Fibroblast of upper back skin (primary cell): Measurements from ENCODE around the gene NEDD9.

Experiments used
- DNase-seq: peaks from one replicate; pipeline ENCODE4 v3.0.0-alpha.2; 2013

NEDD9 gene

DNA sequence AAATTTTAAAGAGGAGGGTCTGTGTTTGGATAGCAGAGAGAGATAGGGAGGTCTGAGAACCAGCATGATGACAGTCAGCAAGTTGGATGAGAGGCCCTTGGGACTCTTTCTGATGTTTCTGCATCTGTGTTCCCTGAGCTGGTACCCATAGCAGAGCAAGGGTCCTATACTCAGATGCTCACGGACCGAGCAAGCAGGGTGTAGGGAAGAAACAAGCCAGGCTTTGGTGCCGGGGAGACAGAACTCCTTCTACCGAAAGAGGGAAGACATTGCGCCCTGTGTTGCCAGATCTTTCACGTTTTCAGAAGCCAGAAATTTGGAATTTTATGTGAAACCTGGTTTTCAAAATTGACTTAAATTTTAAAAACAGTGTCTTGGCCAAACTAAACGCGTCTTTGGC lies 34.6 kb downstream of the NEDD9 start:
- no peak for DNase-seq

DNA sequence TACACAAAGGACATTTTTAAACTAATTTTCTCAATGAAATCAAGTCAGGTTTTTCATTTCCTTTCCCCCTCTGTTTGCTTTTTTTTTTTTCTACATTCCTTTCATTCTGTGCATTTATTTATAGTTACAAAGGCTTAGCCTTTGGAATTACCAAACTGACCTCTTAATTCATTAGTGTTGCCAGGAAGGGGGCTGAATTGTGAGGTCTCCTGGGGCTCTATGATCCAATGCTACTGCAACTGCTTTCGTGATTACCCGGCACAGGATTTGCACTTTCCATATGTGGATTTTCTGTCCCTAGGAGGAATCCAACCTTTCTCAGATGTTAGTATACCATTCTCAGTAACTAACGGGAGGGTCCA lies 35.3 kb downstream of the NEDD9 start:
- DNase-seq = peak; percentile 98

DNA sequence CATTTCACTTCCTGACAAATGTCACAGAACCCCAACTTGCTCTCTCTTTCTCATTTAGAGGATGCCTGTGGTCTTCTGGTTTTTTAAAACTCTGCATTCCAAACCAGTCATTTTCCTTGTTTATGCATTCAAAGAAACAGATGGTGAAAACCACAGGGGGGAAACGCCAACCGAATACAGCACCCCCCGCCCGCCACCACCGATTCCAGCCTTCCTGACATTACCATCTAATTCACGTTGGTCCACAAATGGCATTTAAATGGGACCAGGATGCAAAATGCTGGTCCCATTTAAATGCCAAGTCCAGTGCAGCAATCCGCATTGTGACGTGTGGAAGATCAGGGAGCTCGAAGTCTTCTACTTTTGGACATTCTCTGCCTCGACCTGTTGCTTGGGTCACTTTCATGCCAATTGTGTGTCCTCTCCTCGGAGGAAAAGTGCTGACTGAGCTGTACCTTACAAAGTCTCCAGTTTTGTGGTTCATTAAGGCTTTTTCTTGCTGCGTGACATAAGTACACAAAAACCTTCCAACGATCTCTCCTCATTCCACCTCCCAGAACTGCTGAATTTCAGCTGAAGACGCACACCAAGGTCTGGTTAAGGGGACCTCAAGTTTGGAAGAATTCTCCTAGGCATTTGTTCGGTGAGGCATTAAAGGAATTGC lies 35.8 kb downstream of the NEDD9 start:
- DNase-seq = peak; percentile 96

DNA sequence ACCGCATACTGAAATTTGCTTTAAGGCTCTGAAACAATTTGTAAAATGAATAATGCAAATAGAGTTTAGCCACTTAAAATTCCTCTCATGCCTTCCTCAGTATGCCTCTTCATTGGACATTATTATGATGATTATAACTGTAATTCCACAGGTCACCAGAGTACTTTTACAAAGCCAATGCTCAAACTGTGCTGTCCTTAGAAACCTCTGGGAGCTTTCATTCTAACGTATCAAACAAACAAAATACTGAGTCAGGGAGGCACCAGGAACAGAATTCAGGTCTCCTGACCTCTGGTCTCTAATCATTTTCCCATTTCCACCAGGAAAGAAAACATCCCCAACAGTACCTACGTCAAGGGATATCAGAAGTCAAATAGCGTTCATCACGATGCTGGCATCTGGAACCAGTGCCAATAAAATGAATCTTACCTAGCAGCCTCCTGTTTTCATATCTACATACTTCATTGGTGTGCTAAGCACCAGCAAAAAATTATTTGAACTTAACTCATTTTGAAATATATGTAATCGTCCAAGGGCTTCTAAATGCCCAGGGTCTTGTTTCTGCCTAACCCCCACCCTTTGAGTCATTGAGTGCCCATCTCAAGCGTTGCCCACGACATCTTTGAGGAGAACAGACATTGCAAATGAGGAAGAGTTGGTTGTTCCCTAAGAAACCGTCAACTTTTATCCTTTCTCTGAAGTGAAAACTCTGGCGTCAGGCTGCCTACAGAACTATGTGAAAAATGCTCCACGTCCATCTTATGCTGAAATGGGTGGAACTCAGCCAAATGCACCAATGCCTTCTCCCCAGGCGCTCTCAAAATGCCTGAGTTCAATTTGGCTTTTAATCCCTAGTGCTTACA lies 37.9 kb downstream of the NEDD9 start:
- peak; percentile 93 for DNase-seq

DNA sequence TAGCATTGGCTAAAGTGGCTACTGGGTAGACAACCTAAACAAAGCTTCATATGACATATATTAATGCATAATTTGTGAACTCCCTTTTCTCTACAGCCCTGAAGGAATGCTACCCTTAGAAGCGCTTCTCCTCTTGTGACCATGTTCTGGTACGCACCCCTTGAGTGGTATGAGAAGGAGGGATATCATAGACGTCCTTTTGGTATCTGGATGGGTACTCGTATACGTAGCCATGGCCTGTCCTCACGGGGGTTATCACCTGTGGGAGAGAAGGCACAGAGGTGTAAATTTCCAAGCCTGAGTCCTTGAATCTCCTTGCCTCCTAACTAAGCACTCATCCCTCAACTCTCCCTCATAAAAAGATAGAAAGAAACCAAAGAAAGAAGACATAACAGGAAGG lies 39.0 kb downstream of the NEDD9 start:
- DNase-seq = no peak

DNA sequence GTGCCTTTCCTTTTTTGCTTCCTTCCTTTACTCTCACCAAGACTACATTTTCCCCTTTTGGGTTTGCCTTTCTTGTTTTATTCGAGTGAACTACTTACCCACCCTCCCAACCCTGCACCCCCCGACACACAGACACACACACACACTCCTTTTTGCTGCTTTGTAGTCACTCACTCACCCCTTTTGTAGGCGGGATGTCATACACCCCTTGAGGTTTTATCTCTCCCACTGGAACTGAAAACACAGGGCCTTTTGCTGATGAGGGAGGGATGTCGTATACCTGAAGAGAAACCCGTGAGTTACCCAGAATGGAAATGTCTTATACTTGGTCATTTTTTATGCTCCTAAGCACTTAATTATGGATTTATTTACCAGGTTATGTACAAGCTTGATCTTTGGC lies 40.3 kb downstream of the NEDD9 start:
- no peak for DNase-seq

DNA sequence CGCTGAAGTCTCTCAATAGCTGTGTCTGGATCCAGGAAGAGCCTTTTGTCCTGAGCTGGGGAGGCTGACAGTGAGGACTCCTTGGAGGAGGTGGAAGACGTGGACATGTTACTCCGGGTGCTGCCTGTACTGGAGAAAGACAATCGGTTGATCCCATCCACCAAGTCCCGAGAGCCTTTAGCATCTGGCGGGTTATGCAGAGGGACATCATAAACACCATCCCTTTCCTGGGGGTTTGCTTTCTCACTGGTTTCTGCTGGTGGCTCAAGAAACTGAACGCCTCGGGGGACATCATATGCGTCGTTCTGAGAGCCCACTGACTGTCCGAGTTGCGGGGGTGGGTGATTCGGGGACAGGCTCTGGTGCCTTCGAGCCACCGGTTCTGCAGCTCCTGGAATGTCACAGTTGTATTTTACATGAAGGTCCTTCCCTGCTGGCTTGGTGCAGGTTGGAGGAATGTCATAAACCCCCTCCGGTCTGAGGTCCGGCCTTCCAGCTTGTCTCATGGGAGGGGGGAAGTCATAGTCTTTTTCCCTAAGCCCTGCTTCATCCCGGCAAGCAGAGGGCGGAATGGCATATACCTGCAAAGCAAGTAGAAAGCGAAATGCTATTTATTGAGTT lies 41.7 kb downstream of the NEDD9 start:
- no peak for DNase-seq

DNA sequence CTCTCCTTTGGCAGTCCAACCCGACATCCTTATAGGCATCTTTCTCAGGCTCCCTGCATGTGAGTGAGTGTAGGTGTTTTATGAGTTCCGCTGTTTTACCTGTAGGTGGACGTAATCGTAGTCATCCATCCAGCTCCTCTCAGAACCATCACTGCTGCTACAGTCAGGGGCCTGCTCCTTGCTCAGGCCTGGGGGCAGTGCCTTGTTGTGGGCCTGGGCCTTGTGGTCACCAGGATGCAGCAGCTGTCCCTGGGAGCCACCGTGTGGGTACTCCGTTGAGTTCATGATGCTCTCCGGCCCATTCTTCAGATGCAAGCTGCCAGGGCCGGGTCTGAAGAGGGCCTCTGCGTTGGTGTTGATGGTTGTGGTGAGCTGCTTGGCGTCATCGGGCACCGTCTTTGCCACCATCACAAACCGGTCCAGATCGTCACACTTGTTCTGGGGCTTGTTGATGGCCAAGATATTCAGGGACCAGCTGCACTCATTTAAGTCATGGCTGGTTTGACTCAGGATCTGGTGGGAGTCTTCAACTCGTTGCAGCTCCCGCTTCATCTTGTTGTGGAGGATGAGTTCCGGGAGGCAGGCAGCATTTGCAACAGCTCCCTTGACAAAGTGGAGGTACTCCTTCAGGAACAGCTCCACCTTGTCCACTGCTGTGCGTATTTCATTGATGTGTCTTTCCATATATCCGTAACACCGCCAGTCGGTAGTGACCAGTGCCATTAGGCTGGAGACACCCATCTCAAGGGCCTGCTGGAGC lies 42.4 kb downstream of the NEDD9 start:
- DNase-seq = no peak

DNA sequence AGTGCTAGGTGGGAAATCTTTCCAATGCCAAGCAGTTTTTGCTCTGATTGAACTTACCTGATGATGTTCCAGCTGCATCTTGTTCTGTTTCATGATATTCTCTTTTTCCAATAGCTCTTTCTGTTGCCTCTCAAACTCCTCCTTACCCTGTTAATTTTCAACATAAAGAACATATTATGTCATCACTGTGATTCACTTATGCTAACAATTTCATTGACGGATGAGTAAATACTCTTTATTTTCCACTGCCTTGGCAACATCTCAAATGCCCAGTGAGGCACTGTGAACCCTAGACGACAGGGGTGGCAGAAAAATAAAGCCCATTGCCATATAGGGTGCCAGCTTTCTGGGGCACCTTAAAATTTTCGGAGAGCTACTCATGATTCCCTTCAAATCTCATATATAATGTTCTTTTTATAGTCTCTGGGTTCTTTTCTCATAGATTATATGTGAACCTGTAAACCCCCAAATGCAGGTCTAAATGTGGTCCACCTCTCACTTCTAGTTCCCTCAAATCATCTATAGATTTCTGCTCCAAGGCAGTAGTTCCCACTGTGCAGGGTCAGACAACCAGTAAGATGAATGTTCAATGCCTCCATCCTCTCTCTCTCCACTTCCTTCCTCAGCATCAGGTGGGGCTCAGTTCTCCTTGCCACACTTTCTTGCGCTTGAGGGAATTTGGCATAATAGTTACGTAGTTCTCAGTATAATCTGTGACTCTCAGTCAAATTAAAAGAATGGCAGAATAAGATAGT lies 44.1 kb downstream of the NEDD9 start:
- DNase-seq = no peak

DNA sequence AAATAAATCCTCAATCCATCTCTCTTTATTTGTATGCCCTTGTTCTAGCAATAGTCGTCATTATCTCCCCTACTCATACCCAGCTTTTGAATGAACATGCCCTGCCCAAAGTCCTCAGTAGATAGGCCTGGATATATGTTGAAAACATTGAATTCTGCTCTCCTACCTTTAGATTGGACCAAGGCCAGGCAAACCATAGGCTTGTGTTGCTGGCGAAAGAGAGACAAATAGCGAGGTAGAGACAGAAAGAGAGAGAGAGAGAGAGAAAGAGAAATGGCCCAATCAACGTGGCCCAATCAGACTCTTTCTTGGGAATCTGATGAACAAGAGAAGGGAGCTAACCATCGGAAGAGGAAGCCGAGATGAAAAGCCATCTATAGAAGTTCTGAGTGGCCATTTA lies 45.2 kb downstream of the NEDD9 start:
- DNase-seq = no peak

DNA sequence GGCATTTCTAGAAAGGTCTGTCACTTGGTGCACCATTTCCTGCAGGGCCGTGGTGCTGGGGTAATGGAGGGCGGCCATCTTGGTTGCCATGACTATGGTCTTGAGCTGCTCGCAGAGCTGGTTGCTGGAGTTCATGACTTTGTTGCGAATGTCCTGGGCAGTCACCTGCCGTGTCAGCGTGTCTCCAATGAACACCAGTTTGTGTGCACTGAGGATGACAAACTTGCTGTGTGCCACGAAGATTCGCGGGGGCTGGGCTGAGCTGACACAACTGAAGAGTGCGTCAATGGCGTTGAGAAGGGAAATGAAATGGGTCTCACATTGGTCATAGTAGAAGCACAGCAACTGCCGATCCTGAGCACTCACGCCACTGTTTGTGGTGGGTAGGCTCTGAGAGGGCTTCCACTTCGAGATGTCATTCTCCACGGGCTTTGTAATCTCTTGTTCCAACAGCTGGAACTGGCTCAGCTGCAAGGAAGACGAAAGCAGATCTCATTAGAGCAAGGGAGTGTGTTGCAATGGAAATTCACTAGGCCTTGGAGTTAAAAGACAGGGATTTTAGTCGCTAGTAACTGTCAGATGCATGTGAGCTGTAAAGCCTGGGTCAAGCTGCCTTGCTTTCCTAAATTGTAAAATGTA lies 47.1 kb downstream of the NEDD9 start:
- no peak for DNase-seq

DNA sequence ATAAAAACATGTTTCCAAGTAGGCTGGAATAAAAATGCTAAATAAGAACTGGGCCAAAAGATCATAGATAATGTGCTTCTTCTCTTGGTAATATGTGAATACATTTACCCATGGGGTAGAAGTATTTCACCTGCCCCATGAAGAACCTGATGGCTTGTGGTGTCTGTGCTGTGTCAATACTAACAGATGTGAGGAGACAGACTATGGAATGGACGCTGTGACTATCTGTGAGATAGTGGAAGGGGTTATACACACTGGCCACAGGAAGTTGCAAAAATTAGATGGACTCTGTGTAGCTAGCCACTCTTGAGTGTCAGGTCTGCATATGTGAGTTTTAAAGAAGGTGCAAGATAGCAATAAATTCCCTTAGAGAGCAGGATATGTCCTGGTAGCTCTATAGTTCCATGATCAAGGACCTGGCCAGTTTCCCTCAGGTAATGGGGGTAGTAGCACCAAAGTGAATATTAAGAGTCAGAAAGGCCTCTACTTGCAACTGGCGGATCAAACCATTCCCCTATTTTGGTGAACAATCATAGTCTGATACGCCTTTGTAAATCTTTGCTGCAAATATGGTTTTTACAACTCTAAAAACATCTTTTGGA lies 48.6 kb downstream of the NEDD9 start:
- no peak for DNase-seq

DNA sequence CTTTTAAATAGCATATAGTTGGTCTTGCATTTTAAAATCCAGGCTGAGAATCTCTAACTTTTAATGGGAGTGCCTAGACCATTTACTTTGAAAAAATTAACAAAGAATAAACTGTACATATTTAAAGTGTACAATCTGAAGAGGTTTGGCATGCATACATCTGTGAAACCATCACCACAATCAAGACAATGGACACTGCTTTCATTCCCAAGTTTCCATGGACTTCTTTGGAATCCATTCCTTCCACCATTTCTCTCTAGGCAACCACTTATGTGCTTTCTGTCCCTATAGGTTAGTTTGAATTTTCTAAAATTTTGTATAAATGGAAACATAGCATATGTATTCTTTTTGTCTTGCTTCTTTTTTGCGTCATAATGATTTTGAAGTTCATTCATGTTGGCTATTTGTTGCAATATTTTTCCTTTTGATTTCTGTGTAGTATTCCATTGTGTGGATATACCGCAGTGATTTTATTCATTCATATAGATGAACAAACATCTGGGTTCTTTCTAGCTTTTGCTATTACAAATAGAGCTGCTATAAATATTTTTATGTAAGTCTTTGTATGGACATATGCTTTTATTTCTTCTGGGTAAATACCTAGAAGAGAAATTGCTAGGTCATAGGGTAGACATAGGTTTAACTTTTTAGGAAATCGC lies 50.9 kb downstream of the NEDD9 start:
- no peak for DNase-seq

DNA sequence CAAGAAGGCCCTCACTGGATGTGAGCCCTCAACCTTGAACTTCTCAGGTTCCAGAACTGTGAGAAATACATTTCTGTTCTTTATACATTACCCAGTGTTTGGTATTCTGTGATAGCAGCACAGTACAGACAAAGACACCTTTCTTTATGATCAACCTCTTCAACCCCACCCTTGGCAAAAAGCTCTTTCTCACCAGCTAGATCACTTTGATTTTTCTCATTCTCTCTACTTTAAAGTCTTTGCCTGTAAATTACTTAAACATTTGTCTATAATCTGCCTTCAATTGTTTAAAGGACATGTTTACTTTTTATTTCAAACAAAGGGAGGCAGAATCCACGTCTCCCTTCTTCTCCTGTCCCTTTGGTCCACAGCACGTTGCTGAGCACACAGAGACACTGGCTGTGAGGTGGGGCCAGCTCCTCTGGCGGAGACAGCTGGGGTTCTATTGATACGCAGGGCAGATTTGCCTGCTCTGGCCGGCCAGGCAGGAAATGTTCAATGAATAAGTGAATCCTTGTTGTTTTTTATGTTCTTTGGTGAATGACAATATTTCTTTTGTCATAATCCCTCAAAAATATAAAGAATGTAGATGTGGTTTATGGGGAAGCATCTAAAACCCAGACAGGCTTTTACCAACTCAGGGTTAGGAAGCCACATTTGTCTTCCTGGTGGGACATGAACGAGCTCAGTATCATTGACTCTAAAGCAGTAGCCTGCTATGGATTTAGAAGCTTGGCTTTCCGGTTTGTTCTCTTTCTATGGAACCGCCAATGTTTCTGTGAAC lies 52.9 kb downstream of the NEDD9 start:
- DNase-seq = peak; percentile 67

DNA sequence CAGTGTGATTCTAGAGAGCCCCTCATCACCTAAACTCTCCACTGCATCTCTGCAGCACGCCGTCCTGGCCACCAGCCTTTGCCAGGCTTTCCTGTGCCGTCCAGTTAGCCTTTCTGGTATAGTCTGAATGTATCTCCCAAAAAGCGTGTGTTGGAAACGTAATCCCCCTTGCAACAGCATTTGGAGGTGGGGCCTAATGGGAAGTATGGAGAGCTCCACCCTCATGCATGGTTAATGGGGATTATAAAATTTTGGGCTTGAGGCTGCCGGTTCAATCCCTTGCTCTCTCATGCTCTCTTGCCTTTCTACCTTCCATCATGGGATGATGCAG lies 53.4 kb downstream of the NEDD9 start:
- no peak for DNase-seq

DNA sequence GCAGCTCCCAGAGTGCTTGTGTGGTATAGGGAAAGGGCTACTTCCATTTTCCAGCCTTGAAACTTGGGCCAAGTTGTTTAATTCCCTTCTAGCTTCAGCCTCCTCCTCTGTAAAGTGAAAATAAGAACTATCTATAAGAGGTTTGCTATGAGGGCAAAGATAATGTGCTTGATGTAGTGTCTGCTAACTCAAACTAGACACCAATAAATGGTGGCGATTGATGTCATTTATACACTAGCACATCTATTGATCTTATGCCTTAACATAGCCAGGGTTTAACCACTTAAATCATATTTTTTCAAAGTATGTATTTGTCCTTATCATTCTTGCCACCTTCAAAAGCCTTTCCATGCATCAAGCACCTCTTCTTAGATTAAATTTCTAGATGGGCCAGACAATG lies 55.2 kb downstream of the NEDD9 start:
- DNase-seq = no peak

DNA sequence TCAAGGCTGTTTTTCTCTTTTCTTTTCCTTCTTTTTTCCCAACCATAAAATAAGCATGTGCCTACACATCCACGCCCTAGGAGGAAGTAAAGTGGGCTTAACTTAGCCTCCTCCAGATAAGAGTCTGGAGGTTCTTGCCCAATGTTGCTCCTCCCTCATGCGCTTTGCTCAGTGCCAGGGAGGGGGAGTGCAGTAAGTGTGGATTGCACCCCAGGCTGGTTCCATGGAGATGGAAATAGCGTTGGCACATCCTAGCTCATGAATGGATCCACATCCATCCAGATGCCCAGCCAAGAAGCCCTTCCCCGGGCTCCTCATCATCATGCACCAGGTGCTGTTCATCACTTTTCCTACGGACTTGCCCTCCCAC lies 58.2 kb downstream of the NEDD9 start:
- no peak for DNase-seq

DNA sequence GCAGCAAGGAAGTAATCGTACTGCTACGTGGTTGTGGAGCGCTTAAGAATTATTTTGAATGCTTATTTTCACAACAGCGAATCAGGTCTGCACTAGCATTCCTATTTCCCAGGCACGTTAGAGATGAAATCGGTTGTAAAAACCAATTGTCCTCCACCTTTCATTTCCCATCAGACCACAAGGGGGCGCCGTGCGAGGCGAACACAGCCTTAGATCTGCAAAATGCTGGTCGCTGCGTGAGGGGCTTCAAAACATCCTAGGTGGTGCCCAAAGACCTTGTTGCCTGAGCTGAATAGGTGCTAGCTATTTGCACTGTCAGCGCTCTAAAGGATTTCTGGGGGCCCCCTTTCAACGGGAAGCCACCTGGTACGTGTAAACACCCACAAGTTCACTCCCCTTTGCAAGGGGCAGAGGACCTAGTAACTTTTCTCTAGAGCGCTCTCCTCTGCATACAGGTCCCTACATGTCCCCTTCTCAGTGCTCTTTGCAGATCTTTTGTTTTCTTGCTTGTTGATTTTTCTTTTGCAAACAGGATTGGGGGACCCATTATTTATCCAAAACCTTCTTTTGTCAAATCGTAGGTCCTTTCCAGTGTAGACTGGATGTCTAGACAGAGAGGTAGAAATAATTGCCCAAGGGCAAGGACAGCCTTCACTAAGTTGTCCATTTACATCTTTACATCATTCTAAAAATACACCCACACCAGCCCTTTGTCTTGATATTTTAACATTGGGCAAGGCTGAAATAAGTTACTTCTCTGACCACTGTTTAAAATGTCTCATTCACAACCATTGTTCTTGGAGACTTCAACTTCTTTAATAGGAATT lies 59.8 kb downstream of the NEDD9 start:
- DNase-seq = peak; percentile 41

DNA sequence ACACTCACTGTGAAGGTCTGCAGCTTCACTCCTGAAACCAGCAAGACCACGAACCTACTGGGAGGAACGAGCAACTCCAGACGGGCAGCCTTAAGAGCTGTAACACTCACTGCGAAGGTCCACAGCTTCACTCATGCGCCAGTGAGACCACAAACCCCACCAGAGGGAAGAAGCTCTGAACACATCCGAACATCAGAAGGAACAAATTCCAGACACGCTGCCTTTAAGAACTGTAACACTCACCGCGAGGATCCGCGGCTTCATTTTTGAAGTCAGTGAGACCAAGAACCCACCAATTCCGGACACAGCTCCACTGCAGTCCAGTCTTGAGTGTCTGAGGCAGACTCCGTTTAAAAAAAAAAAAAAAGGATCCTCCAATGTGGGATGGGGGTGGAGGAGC lies 60.5 kb downstream of the NEDD9 start:
- no peak for DNase-seq
